ENCODE data around the gene PTPRS. TPM values are rescaled to one million over a fixed set of nuclear protein-coding genes. Genes with fewer than 3 reads are reported as not detected.

PTPRS gene
- total and polyA plus RNA-seq, 2 of the 8 experiments (the other 6 are each of a cell fraction or from before 2014, with no cell fraction given), result 96.8 to 223 TPM

GRCh38 chr19:5326986-5327623 is 13.5 kb downstream of the PTPRS start:
- Histone ChIP-seq H3K79me1 (ENCODE audit: low read depth, low read length) (peaks cover 20% of the 10 kb centered on the region), H3K79me2 (ENCODE audit: control insufficient read depth in 1 of 2, insufficient read depth in 2 of 2, low read length in 2 of 2) (peaks cover 3 to 86% of the 10 kb centered on the region in 2 experiments; a peak in 3 of 4 replicates), H2AK5ac (ENCODE audit: low read depth, low read length) (no peak overlapping the region), H3K23me2 (ENCODE audit: low read depth, low read length) (no peaks in the 10 kb centered on the region), H2AFZ (ENCODE audit: low read length) (no peak overlapping the region), H3K56ac (replicated peaks; ENCODE audit: insufficient read length, low read depth, low read length) (no peak overlapping the region), H3K4me2 (ENCODE audit: insufficient read depth in 1 of 2, low read depth in 2 of 2, low read length in 2 of 2) (no peak overlapping the region), H2BK20ac (ENCODE audit: low read length) (no peak overlapping the region), H3K4me3 (ENCODE audit: extremely low read depth in 1 of 4, insufficient read depth in 2 of 4, low read depth in 3 of 4, low read length in 4 of 4) (no peak overlapping the region), H3K4ac (replicated peaks; ENCODE audit: insufficient read length, low read depth, low read length) (no peak overlapping the region), H3K9me3 (ENCODE audit: insufficient read depth in 2 of 2, low read depth in 1 of 2, low read length in 1 of 2) (no peaks in the 10 kb centered on the region), H3K9ac (replicated peaks in 1 of 4; ENCODE audit: extremely low read depth in 1 of 4, low read depth in 3 of 4, low read length in 3 of 4) (no peak overlapping the region), H3K4me1 (replicated peaks in 1 of 4; ENCODE audit: control insufficient read depth in 3 of 4, insufficient read depth in 4 of 4, low read length in 3 of 4) (peaks cover 0 to 2% (median 0%) of the 10 kb centered on the region in 4 experiments; a peak in 3 of 7 replicates), H3K27ac (ENCODE audit: low read depth, low read length) (no peak overlapping the region), H3K14ac (ENCODE audit: insufficient read length) (no peak overlapping the region), H3K36me3 (ENCODE audit: control insufficient read depth in 2 of 4, insufficient read depth in 4 of 4, low read length in 3 of 4) (peaks cover 4 to 10% (median 8%) of the 10 kb centered on the region in 4 experiments; a peak in 4 of 8 replicates), H4K8ac (ENCODE audit: extremely low read depth, insufficient read depth, low read length) (no peak overlapping the region), H2BK5ac (ENCODE audit: low read depth, low read length) (no peak overlapping the region), H4K91ac (replicated peaks; ENCODE audit: insufficient read length, low read length) (no peak overlapping the region), H3K23ac (ENCODE audit: insufficient read length) (no peak overlapping the region), H4K5ac (ENCODE audit: insufficient read length, low read depth, low read length) (no peak overlapping the region), H2BK120ac (replicated peaks; ENCODE audit: low read depth, low read length) (no peak overlapping the region), H3K27me3 (replicated peaks in 1 of 4; ENCODE audit: control insufficient read depth in 3 of 4, extremely low read depth in 1 of 4, insufficient read depth in 3 of 4, low read length in 3 of 4) (no peaks in the 10 kb centered on the region), H3K18ac (ENCODE audit: extremely low read depth, low read length) (no peak overlapping the region), H4K20me1 (replicated peaks in 1 of 2; ENCODE audit: control insufficient read depth in 1 of 2, insufficient read depth in 2 of 2, low read length in 2 of 2) (peaks cover 44 to 53% of the 10 kb centered on the region in 2 experiments), H2BK15ac (ENCODE audit: low read length) (no peak overlapping the region), H2BK12ac (ENCODE audit: low read depth, low read length) (no peak overlapping the region)
- no peak for FAIRE-seq
- ChIA-PET POLR2A (ENCODE audit: partially characterized antibody) (interaction anchor here (0.6 to 2.5 kb wide), 7 partner anchors 10 to 58 kb away, joined by 3 to 9 read pairs (median 4); partner anchors contain the start of gene PTPRS), CTCF (ENCODE audit: partially characterized antibody) (interaction anchor here (0.7 to 2.5 kb wide), 20 partner anchors 9 to 157 kb away, joined by 3 to 12 read pairs (median 4); no protein-coding TSS in a partner anchor)
- 86% methylated on average over 18 of the region's 18 CpGs; no CpG with 5 or more reads in 1 of the 2 experiments for WGBS, 2 experiments (ENCODE audit: extremely low coverage in 1 of 2, insufficient coverage in 1 of 2, insufficient read length in 1 of 2, insufficient replicate concordance in 2 of 2, low coverage in 1 of 2, low lambda C conversion rate in 2 of 2, missing lambda C conversion rate in 1 of 2)
- TF ChIP-seq CTBP2 (IDR thresholded peaks at IDR 0.05; ENCODE audit: borderline replicate concordance, insufficient read depth, insufficient read length, low read length) (no peak), CTCF (IDR thresholded peaks at IDR 0.05; ENCODE audit: control extremely low read depth in 1 of 3, insufficient read depth in 1 of 3, low read depth in 1 of 3, low read length in 3 of 3) (peak; percentile 52 to 58 (median 57)), RAD21 (IDR thresholded peaks at IDR 0.05 in 1 of 2, conservative IDR thresholded peaks at IDR 0.05 in 1 of 2; ENCODE audit: low read depth in 2 of 2, low read length in 2 of 2) (peak; percentile 40 to 58; a peak in 3 of 4 replicates)
- DNase-seq (ENCODE audit: low read depth in 1 of 2, low spot score in 2 of 2), result peak in 1 of 2 experiments; percentile 65

All from H1 (cell line).